Psoas muscle (tissue), 8 donors: ENCODE measurements around the gene WDHD1. TPM values are rescaled to one million over a fixed set of nuclear protein-coding genes. Genes with fewer than 3 reads are reported as not detected.
"Not testable (repeated sequence)": the region's sequence is repeated elsewhere in the genome, so short reads cannot be mapped to it uniquely, and the experiment has no call there.

Experiments
- ATAC-seq, 4 donors: fragments of 200-7000 bp; cut with Tn5 transposase; one replicate each; pipeline ENCODE4 v1.9.1; 2020; ENCODE audit warnings: moderate library complexity in 3 of 4, mild to moderate bottlenecking in 2 of 4
- DNase-seq, 2 donors: peaks; one replicate each; pipeline ENCODE4 v3.0.0-alpha.2; 2020
- H3K27ac ChIP-seq: fragments of 200-600 bp; one replicate; pipeline ENCODE4 v1.8.0; 2022
- H3K27me3 ChIP-seq, 3 donors: fragments of 200-600 bp in 1 of 3; one replicate each; pipeline versions ENCODE4 v1.6.1 to v1.8.0; 2013 to 2022; ENCODE audit warnings: low read length in 2 of 3, mild to moderate bottlenecking in 2 of 3, moderate library complexity in 1 of 3; ENCODE audit not compliant: insufficient read depth in 3 of 3
- H3K36me3 ChIP-seq, 2 donors: fragments of 200-600 bp in 1 of 2; one replicate each; pipeline versions ENCODE4 v1.6.1 to v1.8.0; 2013 to 2022; ENCODE audit warnings: low read depth in 1 of 2, mild to moderate bottlenecking in 1 of 2, moderate library complexity in 1 of 2; ENCODE audit not compliant: insufficient read depth in 1 of 2
- H3K4me1 ChIP-seq: fragments of 200-600 bp; one replicate; pipeline ENCODE4 v1.8.0; 2022
- H3K4me3 ChIP-seq: fragments of 200-600 bp; one replicate; pipeline ENCODE4 v1.8.0; 2022; ENCODE audit warnings: mild to moderate bottlenecking
- H3K9me3 ChIP-seq: fragments of 200-600 bp; one replicate; pipeline ENCODE4 v1.8.0; 2022
- CTCF ChIP-seq: fragments of 200-600 bp; IDR thresholded peaks from one replicate; pipeline ENCODE4 v1.8.0; 2022; ENCODE audit warnings: antibody characterized with exemption
- WGBS, 3 donors: extraction: QIAGEN DNeasy Blood & Tissue Kit; methylation state at CpG; one replicate each; pipeline versions ENCODE4 v1.1.6 to v1.1.7; 2013; 5-methylcytosine and 5-hydroxymethylcytosine counted together
- intact Hi-C, 2 donors: fragments of 100-400 bp; cut with DNase I; formaldehyde crosslinking; loops; one replicate each; pipeline versions ENCODE4 v1.11.0 to v1.14.2; 2022
- polyA plus RNA-seq, 3 donors: library from polyadenylated mRNA; stranded (reverse); fragments of 200-250 nt; gene quantifications; one replicate each; pipeline ENCODE4 v1.2.3, GENCODE V29; 2013
- total RNA-seq, 4 donors: library from RNA; stranded (reverse); fragmentation: NEBNext Ultra II Directional in 2 of 4; extraction: Animal tissue kit (Norgen Biotek cat#: 25700) in 2 of 4; gene quantifications; one replicate each; pipeline versions ENCODE4 v1.2.1 to v1.2.4, GENCODE V29; 2021 to 2023
- donor health status: healthy with polysubstance abuse.
- donor health status: DM: no; HTN: no; CAD: no; lungs with moderate emphysema.
- donor health status: Bipolar disorder and iron deficiency.
- donor health status: healthy.
- donor health status: DM: yes; HTN: yes; CAD: no.
- donor health status: DM: no; HTN: no; CAD: no.
- donor health status: DM: no; HTN: no; CAD: no.
- donor health status: DM: yes; HTN: yes; CAD: no.

The WDHD1 gene
- total and polyA plus RNA-seq, 7 donors, result 0.55 to 2.0 (median 0.95) TPM

- no peaks in the 10 kb centered on the region for H3K36me3 ChIP-seq
- no peak for ATAC-seq
These were observed 97.3 kb downstream of the WDHD1 start for GRCh38 chr14:54929556-54929955.

GRCh38 chr14:54928216-54928615 lies 98.7 kb downstream of the WDHD1 start:
- Histone ChIP-seq H3K27ac (no peak overlapping the region), H3K4me3 (no peak overlapping the region), H3K36me3 (no peaks in the 10 kb centered on the region), H3K27me3 (no peaks in the 10 kb centered on the region), H3K9me3 (no peaks in the 10 kb centered on the region), H3K4me1 (no peaks in the 10 kb centered on the region)
- DNase-seq (no peak), ATAC-seq (no peak)
- TF ChIP-seq CTCF, result no peak
- intact Hi-C loops, result no loop called here

More at GRCh38 chr14:54929556-54929955, 97.3 kb downstream of the WDHD1 start:
- H3K4me3 ChIP-seq, result no peak overlapping the region
- H3K4me1 ChIP-seq, result no peaks in the 10 kb centered on the region
- no peaks in the 10 kb centered on the region for H3K9me3 ChIP-seq
- DNase-seq, result no peak
- TF ChIP-seq CTCF, result no peak
- H3K27me3 ChIP-seq, result no peaks in the 10 kb centered on the region
- no peak overlapping the region for H3K27ac ChIP-seq
- intact Hi-C loops, result no loop called here

- WGBS, 3 donors, result 39 to 52% (median 42%) methylated on average over 1 of the region's 1 CpG
- H3K36me3 ChIP-seq, result no peaks in the 10 kb centered on the region
- no peaks in the 10 kb centered on the region for H3K27me3 ChIP-seq
- intact Hi-C loops, result no loop called here
- no peak for DNase-seq
- no peak for ATAC-seq
- no peaks in the 10 kb centered on the region for H3K4me1 ChIP-seq
- no peak overlapping the region for H3K4me3 ChIP-seq
- H3K9me3 ChIP-seq, result no peaks in the 10 kb centered on the region
- no peak for TF ChIP-seq CTCF
- H3K27ac ChIP-seq, result no peak overlapping the region
These were observed 99.3 kb downstream of the WDHD1 start for GRCh38 chr14:54927551-54927950.

- ATAC-seq, H3K36me3 ChIP-seq, DNase-seq, H3K9me3 ChIP-seq, H3K27me3 ChIP-seq, H3K4me3 ChIP-seq, H3K4me1 ChIP-seq, intact Hi-C loops, H3K27ac ChIP-seq: not testable (repeated sequence)
- 89 to 91% (median 90%) methylated on average over 5 of the region's 5 CpGs for WGBS, 3 donors
These were observed 100.3 kb downstream of the WDHD1 start for GRCh38 chr14:54926570-54926969.

GRCh38 chr14:54922598-54922997 lies 104.3 kb downstream of the WDHD1 start:
- Histone ChIP-seq H3K36me3 (no peaks in the 10 kb centered on the region), H3K27me3 (no peaks in the 10 kb centered on the region), H3K4me1 (no peaks in the 10 kb centered on the region), H3K27ac (no peak overlapping the region), H3K9me3 (no peaks in the 10 kb centered on the region), H3K4me3 (no peak overlapping the region)
- 75 to 83% (median 78%) methylated on average over 3 of the region's 3 CpGs for WGBS, 3 donors
- no peak for TF ChIP-seq CTCF
- DNase-seq, result no peak
- intact Hi-C loops, result loop anchor here in 1 of 2 donors (5.0 kb wide), 1 partner anchor 1000 kb away; no protein-coding TSS in a partner anchor
- ATAC-seq, result no peak
